HEK293T (cell line): ENCODE results near the gene CLCN4.

ENCODE experiments used
- BHLHE40 ChIP-seq: fragments of 450-650 bp; IDR thresholded peaks from 2 replicates; pipeline ENCODE4 v1.6.1; 2016; ENCODE audit warnings: mild to moderate bottlenecking, moderate library complexity, borderline replicate concordance
- CTBP1 ChIP-seq: fragments of 450-650 bp; IDR thresholded peaks from 2 replicates; pipeline ENCODE4 v1.6.1; 2016; ENCODE audit warnings: borderline replicate concordance
- ELF4 ChIP-seq: fragments of 450-650 bp; IDR thresholded peaks from 2 replicates; pipeline ENCODE4 v1.6.1; 2017; ENCODE audit warnings: antibody characterized with exemption
- FOXK2 ChIP-seq: fragments of 450-650 bp; IDR thresholded peaks from 2 replicates; pipeline ENCODE4 v1.6.1; 2016; ENCODE audit warnings: mild to moderate bottlenecking
- SP1 ChIP-seq: fragments of 450-650 bp; IDR thresholded peaks from 2 replicates; pipeline ENCODE4 v1.6.1; 2017
- SUZ12 ChIP-seq: fragments of 450-650 bp; IDR thresholded peaks from 2 replicates; pipeline ENCODE4 v1.6.1; 2016; ENCODE audit warnings: mild to moderate bottlenecking
- ZNF384 ChIP-seq: fragments of 450-650 bp; IDR thresholded peaks from 2 replicates; pipeline ENCODE4 v1.6.1; 2016

DNA sequence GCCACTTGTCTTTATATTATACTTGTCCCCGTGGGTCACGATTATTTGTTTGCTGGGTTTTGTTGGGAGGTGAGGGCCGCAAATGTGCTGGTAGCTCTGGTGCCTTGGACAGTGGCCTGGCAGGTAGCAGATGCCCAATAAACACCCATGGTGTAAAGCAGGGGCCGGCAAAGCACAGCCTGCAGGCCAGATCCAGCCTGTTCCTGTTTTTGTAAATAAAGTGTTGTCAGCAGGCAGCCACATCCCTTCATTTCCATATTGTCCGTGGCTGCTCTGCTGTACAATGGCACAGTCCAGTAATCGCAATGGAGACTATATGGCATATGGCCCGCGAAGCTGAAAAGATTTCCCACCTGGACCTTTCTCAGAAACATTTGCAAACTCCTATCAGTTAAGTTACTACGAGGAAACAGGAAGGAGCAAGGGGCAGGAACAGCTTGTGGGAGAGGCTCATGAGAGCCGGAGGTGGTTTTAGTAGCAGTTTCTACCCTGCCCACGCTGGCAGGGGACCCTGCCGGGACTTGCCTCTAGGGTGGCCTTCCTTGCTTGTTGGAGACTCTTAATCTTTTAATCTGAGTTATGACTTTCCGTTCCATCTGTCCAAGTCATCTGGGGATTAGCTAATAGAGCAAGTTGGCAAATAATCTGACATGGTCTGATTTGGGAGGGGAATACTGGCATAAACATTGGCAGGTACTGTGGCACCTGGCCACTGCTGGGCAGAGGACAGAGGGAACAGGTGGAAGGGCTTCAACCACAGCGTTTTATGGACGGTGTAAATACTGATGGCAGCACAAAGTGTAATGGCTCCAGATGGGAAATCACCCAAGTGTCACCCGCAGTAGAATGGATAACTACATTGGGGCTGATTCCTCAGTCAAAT is 19.6 kb downstream of the CLCN4 start:
- TF ChIP-seq SUZ12 (no peak), ZNF384 (no peak), ELF4 (no peak), BHLHE40 (no peak), SP1 (no peak), CTBP1 (no peak), FOXK2 (no peak)
